K562 (cell line): ENCODE results near the gene CAST. TPM values are rescaled to one million over a fixed set of nuclear protein-coding genes. Genes with fewer than 3 reads are reported as not detected.

Experiments
- BRF1 ChIP-seq: IDR thresholded peaks from 3 replicates; pipeline ENCODE4 v1.6.1; 2011; ENCODE audit warnings: borderline replicate concordance, mild to moderate bottlenecking; ENCODE audit not compliant: insufficient read length; ENCODE audit errors: extremely low read depth
- CBFB ChIP-seq: sonication (generic); formaldehyde crosslinking; IDR thresholded peaks from 2 replicates; pipeline ENCODE4 v1.4.0; 2020; ENCODE audit warnings: mild to moderate bottlenecking, missing genetic modification reagents
- CREBBP ChIP-seq: IDR thresholded peaks from one replicate; pipeline ENCODE4 v1.6.1; 2012; ENCODE audit warnings: low read depth, mild to moderate bottlenecking, control low read depth, inconsistent platforms, low read length
- FOXK2 ChIP-seq, 2 experiments: fragments of 450-650 bp; IDR thresholded peaks in 1 of 2; conservative IDR thresholded peaks in 1 of 2; 2 replicates each; pipeline ENCODE4 v1.6.1; 2016; ENCODE audit warnings: low read depth in 2 of 2, mild to moderate bottlenecking in 1 of 2
- HLTF ChIP-seq: fragments of 450-650 bp; IDR thresholded peaks from 2 replicates; pipeline ENCODE4 v1.6.1; 2016
- HMG20B ChIP-seq: fragments of 250-450 bp; sonication (Bioruptor Pico); IDR thresholded peaks from 2 replicates; pipeline ENCODE4 v1.5.0; 2021; ENCODE audit warnings: mild to moderate bottlenecking
- KDM4B ChIP-seq, 2 experiments: fragments of 450-650 bp in 1 of 2; sonication (generic) in 1 of 2; IDR thresholded peaks; 2 replicates each; pipeline ENCODE4 v1.6.1; 2016 to 2017; ENCODE audit warnings: borderline replicate concordance in 2 of 2, antibody characterized with exemption in 1 of 2, low read depth in 1 of 2, mild to moderate bottlenecking in 1 of 2
- LEF1 ChIP-seq: fragments of 450-650 bp; IDR thresholded peaks from 2 replicates; pipeline ENCODE4 v1.6.1; 2016; ENCODE audit warnings: mild to moderate bottlenecking
- MECOM ChIP-seq: fragments of 250-450 bp; sonication (Bioruptor Pico); IDR thresholded peaks from 2 replicates; pipeline ENCODE4 v1.8.0; 2022; ENCODE audit warnings: inconsistent platforms
- PHF20 ChIP-seq: fragments of 450-650 bp; IDR thresholded peaks from 2 replicates; pipeline ENCODE4 v1.6.1; 2018; ENCODE audit not compliant: partially characterized antibody
- SRSF1 ChIP-seq: fragments of 200-400 bp; formaldehyde crosslinking; IDR thresholded peaks from 2 replicates; pipeline ENCODE4 v1.6.1; 2017; ENCODE audit warnings: mild to moderate bottlenecking, low read depth, low read length, moderate library complexity
- XRCC3 ChIP-seq: fragments of 450-650 bp; IDR thresholded peaks from 2 replicates; pipeline ENCODE4 v1.6.1; 2017; ENCODE audit warnings: mild to moderate bottlenecking, moderate library complexity
- YBX1 ChIP-seq: fragments of 450-650 bp; IDR thresholded peaks from 2 replicates; pipeline ENCODE4 v1.7.1; 2016; ENCODE audit warnings: mild to moderate bottlenecking
- ZNF143 ChIP-seq: sonication (generic); formaldehyde crosslinking; IDR thresholded peaks from 2 replicates; pipeline ENCODE4 v1.9.0; 2022; ENCODE audit warnings: mild to moderate bottlenecking, missing genetic modification reagents
- ZNF444 ChIP-seq: fragments of 250-450 bp; sonication (Bioruptor Pico); IDR thresholded peaks from 2 replicates; pipeline ENCODE4 v1.4.0; 2020; ENCODE audit warnings: mild to moderate bottlenecking, moderate library complexity
- ZNF780A ChIP-seq: fragments of 250-450 bp; sonication (Bioruptor Pico); IDR thresholded peaks from 2 replicates; pipeline ENCODE4 v1.5.0; 2021; ENCODE audit warnings: mild to moderate bottlenecking
- polyA plus RNA-seq, 8 experiments: library from polyadenylated mRNA; depleted of rRNA in 4 of 8; stranded (reverse) in 5 of 8; unstranded in 3 of 8; fragments of >200 nt; fragmentation: Nextera tagmentation in 2 of 8; fragmentation: Illumina TruSeq in 1 of 8; extraction: Ambion mirVana in 2 of 8; extraction: Trizol in 1 of 8; gene quantifications; 2 replicates each; pipeline versions ENCODE4 v1.2.1 to v1.2.3, GENCODE V29; 2011 to 2014; ENCODE audit warnings: inconsistent platforms in 1 of 8, missing spikeins in 1 of 8
- total RNA-seq, 7 experiments: library from RNA; depleted of rRNA in 6 of 7; stranded (reverse); fragments of >200 nt in 6 of 7; fragmentation: Illumina TruSeq in 2 of 7; extraction: Trizol in 2 of 7; gene quantifications; 2 replicates each; pipeline versions ENCODE4 v1.2.1 to v1.2.3, GENCODE V29; 2011 to 2021; ENCODE audit warnings: low replicate concordance in 1 of 7
- TF ChIP-seq, protein P1 (sequence below): fragments of 250-450 bp; sonication (Bioruptor Pico); IDR thresholded peaks from 2 replicates; pipeline ENCODE4 v1.5.1; 2021; ENCODE audit warnings: mild to moderate bottlenecking
- TF ChIP-seq, protein P2 (sequence below): fragments of 250-450 bp; sonication (Bioruptor Pico); IDR thresholded peaks from 2 replicates; pipeline ENCODE4 v1.4.0; 2020; ENCODE audit warnings: mild to moderate bottlenecking
- TF ChIP-seq, protein P3 (sequence below), 3 experiments: IDR thresholded peaks in 2 of 3; conservative IDR thresholded peaks in 1 of 3; 2 replicates each; pipeline ENCODE4 v1.5.1; 2011 to 2012; ENCODE audit warnings: low read length in 3 of 3, mild to moderate bottlenecking in 3 of 3, control low read depth in 2 of 3, improper control_type of control experiment in 1 of 3, inconsistent platforms in 1 of 3, low read depth in 1 of 3, mixed read lengths in 1 of 3, moderate library complexity in 1 of 3; ENCODE audit not compliant: insufficient read depth in 2 of 3
- TF ChIP-seq, protein P4 (sequence below): sonication (generic); formaldehyde crosslinking; IDR thresholded peaks from 2 replicates; pipeline ENCODE4 v1.8.0; 2022; ENCODE audit warnings: mild to moderate bottlenecking, missing genetic modification reagents

The CAST gene
- total and polyA plus RNA-seq, 9 of the 15 experiments (the other 6 are each of a cell fraction or from before 2014, with no cell fraction given) = 55.5 to 136 (median 86.1) TPM

DNA sequence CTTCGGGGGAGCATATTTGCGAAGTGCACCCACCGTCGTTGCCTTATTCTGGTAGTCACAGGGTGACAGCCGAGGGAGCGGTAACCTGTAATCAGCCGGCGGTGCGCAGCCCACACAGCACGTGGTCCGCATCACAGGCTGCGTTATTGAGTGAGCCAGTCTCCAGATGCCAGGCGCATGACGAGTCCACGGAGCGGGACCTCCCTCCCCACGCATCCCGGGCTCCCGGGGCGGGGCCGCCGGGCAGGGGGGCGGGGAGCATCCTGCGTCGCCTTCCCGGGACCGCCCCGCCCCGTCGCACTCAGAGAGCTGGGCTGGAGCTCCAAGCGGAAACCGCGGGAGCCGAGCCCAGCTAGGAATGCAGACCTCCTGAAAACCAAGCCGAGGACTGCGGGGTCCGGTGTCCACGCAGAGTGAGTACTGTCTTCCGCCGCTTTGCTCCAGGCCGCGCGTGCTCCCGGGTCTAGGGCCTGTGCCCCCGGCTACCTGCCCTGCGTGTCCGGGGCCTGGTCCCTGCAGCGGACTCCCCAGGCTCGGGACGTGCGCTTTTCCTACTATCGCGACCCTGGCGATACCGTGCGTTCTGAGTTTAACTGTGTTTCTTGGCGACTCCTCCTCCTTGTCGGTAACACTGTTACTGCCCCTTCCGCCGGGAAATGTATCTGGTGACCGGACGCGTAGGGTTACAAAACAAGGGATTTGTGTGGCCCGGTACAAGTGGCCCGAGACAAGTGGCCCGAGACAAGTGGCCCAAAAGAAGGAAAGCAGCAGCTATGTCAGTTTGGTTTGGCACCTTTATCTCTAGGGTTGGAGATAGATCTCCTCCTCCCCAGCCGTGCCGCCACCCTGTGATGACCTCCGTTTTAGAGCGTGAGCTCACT, 40.6 kb downstream of the CAST start (continued):
- TF ChIP-seq, protein P1, sequence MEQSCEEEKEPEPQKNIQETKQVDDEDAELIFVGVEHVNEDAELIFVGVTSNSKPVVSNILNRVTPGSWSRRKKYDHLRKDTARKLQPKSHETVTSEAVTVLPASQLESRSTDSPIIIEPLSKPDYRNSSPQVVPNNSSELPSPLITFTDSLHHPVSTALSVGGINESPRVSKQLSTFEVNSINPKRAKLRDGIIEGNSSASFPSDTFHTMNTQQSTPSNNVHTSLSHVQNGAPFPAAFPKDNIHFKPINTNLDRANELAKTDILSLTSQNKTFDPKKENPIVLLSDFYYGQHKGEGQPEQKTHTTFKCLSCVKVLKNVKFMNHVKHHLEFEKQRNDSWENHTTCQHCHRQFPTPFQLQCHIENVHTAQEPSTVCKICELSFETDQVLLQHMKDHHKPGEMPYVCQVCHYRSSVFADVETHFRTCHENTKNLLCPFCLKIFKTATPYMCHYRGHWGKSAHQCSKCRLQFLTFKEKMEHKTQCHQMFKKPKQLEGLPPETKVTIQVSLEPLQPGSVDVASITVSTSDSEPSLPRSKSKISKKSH = no peak
- TF ChIP-seq KDM4B (IDR thresholded peaks at IDR 0.05; ENCODE audit: borderline replicate concordance in 2 of 2, low read depth in 1 of 2) (0 out of 4 replicates have a peak, but pooled peaks of 1 of the 2 experiments have one; percentile 56), YBX1 (no peak), ZNF143 (CRISPR knock-in tag) (no peak), FOXK2 (conservative IDR thresholded peaks at IDR 0.05 in 1 of 2, IDR thresholded peaks at IDR 0.05 in 1 of 2; ENCODE audit: low read depth in 2 of 2) (peak in 1 of 2 experiments; percentile 16; a peak in 1 of 4 replicates), PHF20 (peak; percentile 46), XRCC3 (no peak), LEF1 (no peak; the same call in 1 of the 2 replicates), BRF1 (no peak), SRSF1 (no peak), CBFB (CRISPR knock-in tag) (no peak; the same call in 1 of the 2 replicates), HMG20B (CRISPR knock-in tag) (no peak), CREBBP (no peak), ZNF780A (CRISPR knock-in tag) (no peak), ZNF444 (no peak), MECOM (no peak), HLTF (no peak)
- TF ChIP-seq, protein P2, sequence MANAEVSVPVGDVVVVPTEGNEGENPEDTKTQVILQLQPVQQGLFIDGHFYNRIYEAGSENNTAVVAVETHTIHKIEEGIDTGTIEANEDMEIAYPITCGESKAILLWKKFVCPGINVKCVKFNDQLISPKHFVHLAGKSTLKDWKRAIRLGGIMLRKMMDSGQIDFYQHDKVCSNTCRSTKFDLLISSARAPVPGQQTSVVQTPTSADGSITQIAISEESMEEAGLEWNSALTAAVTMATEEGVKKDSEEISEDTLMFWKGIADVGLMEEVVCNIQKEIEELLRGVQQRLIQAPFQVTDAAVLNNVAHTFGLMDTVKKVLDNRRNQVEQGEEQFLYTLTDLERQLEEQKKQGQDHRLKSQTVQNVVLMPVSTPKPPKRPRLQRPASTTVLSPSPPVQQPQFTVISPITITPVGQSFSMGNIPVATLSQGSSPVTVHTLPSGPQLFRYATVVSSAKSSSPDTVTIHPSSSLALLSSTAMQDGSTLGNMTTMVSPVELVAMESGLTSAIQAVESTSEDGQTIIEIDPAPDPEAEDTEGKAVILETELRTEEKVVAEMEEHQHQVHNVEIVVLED (CRISPR knock-in tag) = peak; percentile 36; the same call in 1 of the 2 replicates
- TF ChIP-seq, protein P3, sequence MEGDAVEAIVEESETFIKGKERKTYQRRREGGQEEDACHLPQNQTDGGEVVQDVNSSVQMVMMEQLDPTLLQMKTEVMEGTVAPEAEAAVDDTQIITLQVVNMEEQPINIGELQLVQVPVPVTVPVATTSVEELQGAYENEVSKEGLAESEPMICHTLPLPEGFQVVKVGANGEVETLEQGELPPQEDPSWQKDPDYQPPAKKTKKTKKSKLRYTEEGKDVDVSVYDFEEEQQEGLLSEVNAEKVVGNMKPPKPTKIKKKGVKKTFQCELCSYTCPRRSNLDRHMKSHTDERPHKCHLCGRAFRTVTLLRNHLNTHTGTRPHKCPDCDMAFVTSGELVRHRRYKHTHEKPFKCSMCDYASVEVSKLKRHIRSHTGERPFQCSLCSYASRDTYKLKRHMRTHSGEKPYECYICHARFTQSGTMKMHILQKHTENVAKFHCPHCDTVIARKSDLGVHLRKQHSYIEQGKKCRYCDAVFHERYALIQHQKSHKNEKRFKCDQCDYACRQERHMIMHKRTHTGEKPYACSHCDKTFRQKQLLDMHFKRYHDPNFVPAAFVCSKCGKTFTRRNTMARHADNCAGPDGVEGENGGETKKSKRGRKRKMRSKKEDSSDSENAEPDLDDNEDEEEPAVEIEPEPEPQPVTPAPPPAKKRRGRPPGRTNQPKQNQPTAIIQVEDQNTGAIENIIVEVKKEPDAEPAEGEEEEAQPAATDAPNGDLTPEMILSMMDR (IDR thresholded peaks at IDR 0.05 in 2 of 3, conservative IDR thresholded peaks at IDR 0.05 in 1 of 3; ENCODE audit: insufficient read depth in 2 of 3, low read depth in 1 of 3, low read length in 3 of 3) = no peak
- TF ChIP-seq, protein P4, sequence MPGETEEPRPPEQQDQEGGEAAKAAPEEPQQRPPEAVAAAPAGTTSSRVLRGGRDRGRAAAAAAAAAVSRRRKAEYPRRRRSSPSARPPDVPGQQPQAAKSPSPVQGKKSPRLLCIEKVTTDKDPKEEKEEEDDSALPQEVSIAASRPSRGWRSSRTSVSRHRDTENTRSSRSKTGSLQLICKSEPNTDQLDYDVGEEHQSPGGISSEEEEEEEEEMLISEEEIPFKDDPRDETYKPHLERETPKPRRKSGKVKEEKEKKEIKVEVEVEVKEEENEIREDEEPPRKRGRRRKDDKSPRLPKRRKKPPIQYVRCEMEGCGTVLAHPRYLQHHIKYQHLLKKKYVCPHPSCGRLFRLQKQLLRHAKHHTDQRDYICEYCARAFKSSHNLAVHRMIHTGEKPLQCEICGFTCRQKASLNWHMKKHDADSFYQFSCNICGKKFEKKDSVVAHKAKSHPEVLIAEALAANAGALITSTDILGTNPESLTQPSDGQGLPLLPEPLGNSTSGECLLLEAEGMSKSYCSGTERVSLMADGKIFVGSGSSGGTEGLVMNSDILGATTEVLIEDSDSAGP (CRISPR knock-in tag) = peak; percentile 74; the same call in 1 of the 2 replicates
